HEK293 (cell line): ENCODE results near the gene NOVA2.

ENCODE experiments used
- FEZF1 ChIP-seq: fragments of 450-650 bp; formaldehyde crosslinking; IDR thresholded peaks from 2 replicates; pipeline ENCODE4 v1.5.1; 2016; ENCODE audit warnings: missing biosample characterization, missing genetic modification characterization
- GLIS2 ChIP-seq: fragments of 450-650 bp; formaldehyde crosslinking; IDR thresholded peaks from 2 replicates; pipeline ENCODE4 v1.5.1; 2016; ENCODE audit warnings: missing biosample characterization, missing genetic modification characterization
- KLF1 ChIP-seq: fragments of 450-650 bp; formaldehyde crosslinking; IDR thresholded peaks from 2 replicates; pipeline ENCODE4 v1.5.1; 2016; ENCODE audit warnings: missing biosample characterization, missing genetic modification characterization
- KLF7 ChIP-seq: fragments of 450-650 bp; formaldehyde crosslinking; IDR thresholded peaks from 2 replicates; pipeline ENCODE4 v1.5.1; 2016; ENCODE audit warnings: missing biosample characterization, missing genetic modification characterization, borderline replicate concordance
- MEIS1 ChIP-seq: sonication (generic); formaldehyde crosslinking; IDR thresholded peaks from 2 replicates; pipeline ENCODE4 v1.8.1; 2022; ENCODE audit warnings: missing genetic modification reagents, mild to moderate bottlenecking, borderline replicate concordance
- OVOL3 ChIP-seq: fragments of 450-650 bp; formaldehyde crosslinking; IDR thresholded peaks from 2 replicates; pipeline ENCODE4 v1.5.1; 2016; ENCODE audit warnings: missing biosample characterization, missing genetic modification characterization
- SP3 ChIP-seq: fragments of 450-650 bp; formaldehyde crosslinking; IDR thresholded peaks from 2 replicates; pipeline ENCODE4 v1.5.1; 2016; ENCODE audit warnings: missing biosample characterization, missing genetic modification characterization
- TCF7L2 ChIP-seq: IDR thresholded peaks from 2 replicates; pipeline ENCODE4 v1.6.1; 2011; ENCODE audit warnings: low read depth, mild to moderate bottlenecking, inconsistent platforms, low read length, moderate library complexity, borderline replicate concordance
- ZBTB8A ChIP-seq: fragments of 450-650 bp; formaldehyde crosslinking; IDR thresholded peaks from 2 replicates; pipeline ENCODE4 v1.5.1; 2016; ENCODE audit warnings: missing biosample characterization, missing genetic modification characterization
- ZFP37 ChIP-seq: fragments of 450-650 bp; formaldehyde crosslinking; IDR thresholded peaks from 2 replicates; pipeline ENCODE4 v1.5.1; 2016; ENCODE audit warnings: missing biosample characterization, missing genetic modification characterization
- ZNF114 ChIP-seq: fragments of 450-650 bp; formaldehyde crosslinking; IDR thresholded peaks from 2 replicates; pipeline ENCODE4 v1.5.0; 2017; ENCODE audit warnings: missing biosample characterization, missing genetic modification characterization
- ZNF23 ChIP-seq: fragments of 450-650 bp; formaldehyde crosslinking; IDR thresholded peaks from 2 replicates; pipeline ENCODE4 v1.5.1; 2016; ENCODE audit warnings: missing biosample characterization, missing genetic modification characterization, borderline replicate concordance
- ZNF274 ChIP-seq, 2 experiments: fragments of 200-500 bp in 1 of 2; fragments of 450-650 bp in 1 of 2; sonication (Bioruptor generic) in 1 of 2; formaldehyde crosslinking in 1 of 2; IDR thresholded peaks; 2 replicates each; pipeline versions ENCODE4 v1.5.1 to v1.6.1; 2014 to 2016; ENCODE audit warnings: borderline replicate concordance in 1 of 2, inconsistent platforms in 1 of 2, low read length in 1 of 2, missing biosample characterization in 1 of 2, missing genetic modification characterization in 1 of 2
- ZNF341 ChIP-seq: fragments of 450-650 bp; formaldehyde crosslinking; IDR thresholded peaks from 2 replicates; pipeline ENCODE4; 2016; ENCODE audit warnings: low read depth, missing biosample characterization, missing genetic modification characterization
- ZNF426 ChIP-seq: fragments of 450-650 bp; formaldehyde crosslinking; IDR thresholded peaks from 2 replicates; pipeline ENCODE4 v1.5.1; 2017; ENCODE audit warnings: missing biosample characterization, missing genetic modification characterization, mild to moderate bottlenecking, inconsistent platforms, moderate library complexity
- ZNF501 ChIP-seq: fragments of 450-650 bp; formaldehyde crosslinking; IDR thresholded peaks from 2 replicates; pipeline ENCODE4 v1.5.1; 2016; ENCODE audit warnings: missing biosample characterization, missing genetic modification characterization
- ZNF510 ChIP-seq: fragments of 450-650 bp; formaldehyde crosslinking; IDR thresholded peaks from 2 replicates; pipeline ENCODE4 v1.5.1; 2018; ENCODE audit warnings: mild to moderate bottlenecking, missing genetic modification characterization, missing biosample characterization; ENCODE audit not compliant: insufficient replicate concordance
- ZNF544 ChIP-seq: fragments of 450-650 bp; formaldehyde crosslinking; IDR thresholded peaks from 2 replicates; pipeline ENCODE4 v1.5.0; 2017; ENCODE audit warnings: missing biosample characterization, missing genetic modification characterization
- ZNF561 ChIP-seq: fragments of 450-650 bp; IDR thresholded peaks from 2 replicates; pipeline ENCODE4 v1.5.1; 2018; ENCODE audit warnings: missing biosample characterization, missing genetic modification characterization, borderline replicate concordance
- ZNF585B ChIP-seq: fragments of 450-650 bp; formaldehyde crosslinking; IDR thresholded peaks from 2 replicates; pipeline ENCODE4 v1.5.1; 2016; ENCODE audit warnings: missing biosample characterization, missing genetic modification characterization
- ZNF654 ChIP-seq: fragments of 450-650 bp; formaldehyde crosslinking; IDR thresholded peaks from 2 replicates; pipeline ENCODE4 v1.5.1; 2016; ENCODE audit warnings: low read depth, missing biosample characterization, missing genetic modification characterization
- ZNF76 ChIP-seq: fragments of 450-650 bp; formaldehyde crosslinking; IDR thresholded peaks from 2 replicates; pipeline ENCODE4; 2016; ENCODE audit warnings: low read depth, missing biosample characterization, missing genetic modification characterization, borderline replicate concordance
- ZNF792 ChIP-seq: fragments of 450-650 bp; formaldehyde crosslinking; IDR thresholded peaks from 2 replicates; pipeline ENCODE4 v1.5.1; 2016; ENCODE audit warnings: missing biosample characterization, missing genetic modification characterization
- ZNF830 ChIP-seq: fragments of 450-650 bp; IDR thresholded peaks from 2 replicates; pipeline ENCODE4 v1.5.0; 2018; ENCODE audit warnings: missing biosample characterization, missing genetic modification characterization, low read depth, mild to moderate bottlenecking, moderate library complexity
- ZXDB ChIP-seq: fragments of 450-650 bp; formaldehyde crosslinking; IDR thresholded peaks from 2 replicates; pipeline ENCODE4 v1.5.1; 2016; ENCODE audit warnings: missing biosample characterization, missing genetic modification characterization
- TF ChIP-seq, protein P1 (sequence below): sonication (generic); formaldehyde crosslinking; IDR thresholded peaks from 2 replicates; pipeline ENCODE4 v1.8.1; 2022; ENCODE audit warnings: mild to moderate bottlenecking, moderate library complexity, missing genetic modification reagents
- TF ChIP-seq, protein P2 (sequence below): fragments of 450-650 bp; formaldehyde crosslinking; IDR thresholded peaks from 2 replicates; pipeline ENCODE4 v1.5.1; 2016; ENCODE audit warnings: missing biosample characterization, missing genetic modification characterization
- TF ChIP-seq, protein P3 (sequence below): fragments of 450-650 bp; formaldehyde crosslinking; IDR thresholded peaks from 2 replicates; pipeline ENCODE4 v1.5.1; 2016; ENCODE audit warnings: missing biosample characterization, missing genetic modification characterization
- TF ChIP-seq, protein P4 (sequence below): fragments of 450-650 bp; formaldehyde crosslinking; IDR thresholded peaks from 2 replicates; pipeline ENCODE4 v1.5.1; 2017; ENCODE audit warnings: missing biosample characterization, missing genetic modification characterization

NOVA2 gene

DNA sequence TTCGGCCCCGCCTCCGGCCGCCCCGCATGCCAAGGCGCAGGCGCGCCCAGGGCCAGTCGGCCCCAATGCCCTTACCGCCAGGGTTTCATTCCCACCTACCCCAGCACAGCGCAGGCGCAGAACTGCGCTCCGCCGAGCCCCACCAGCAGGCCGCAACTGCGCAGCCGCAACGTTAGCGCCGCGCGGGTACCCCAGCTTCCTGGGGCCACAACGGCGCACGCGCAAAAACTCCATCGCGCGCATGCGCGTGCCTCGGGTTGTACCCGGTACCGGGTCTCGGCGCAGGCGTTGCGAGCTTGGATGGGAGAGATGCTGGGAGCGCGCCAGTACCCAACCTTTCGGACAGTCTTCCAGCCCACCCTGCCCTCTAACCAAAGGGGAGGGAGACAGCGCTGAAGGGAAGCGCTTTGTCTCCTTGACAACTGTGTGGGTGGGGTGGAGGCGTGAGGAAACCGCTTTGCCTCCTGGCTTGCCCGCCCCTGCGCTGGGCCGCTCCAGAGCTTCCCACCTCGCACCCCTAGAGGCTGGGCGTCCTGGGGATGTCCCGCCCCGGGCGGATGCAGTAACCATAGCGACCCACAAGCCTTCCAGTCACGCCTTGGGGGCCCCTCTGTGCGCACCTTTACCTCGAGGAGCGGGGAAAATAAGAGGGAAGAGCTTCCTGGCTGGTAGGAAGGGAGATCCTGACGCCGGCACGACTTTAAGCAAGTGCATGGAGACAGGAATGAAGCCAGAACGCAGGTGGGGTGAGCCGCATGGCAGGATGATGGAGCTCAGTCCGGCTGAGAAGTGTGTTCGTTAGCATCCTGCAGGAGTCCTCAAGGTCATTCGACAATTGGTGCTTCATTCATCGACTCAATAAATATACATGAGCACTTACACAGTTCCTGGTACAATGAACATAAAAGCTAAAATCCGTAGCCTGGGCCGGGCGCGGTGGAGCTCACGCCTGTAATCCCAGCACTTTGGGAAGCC lies 70.7 kb downstream of the NOVA2 start (continued):
- TF ChIP-seq ZNF426 (tag by site-specific recombination) (no peak), ZBTB8A (tag by site-specific recombination) (no peak), ZNF585B (tag by site-specific recombination) (no peak), ZNF544 (tag by site-specific recombination) (no peak), ZNF654 (tag by site-specific recombination) (no peak), FEZF1 (no peak), TCF7L2 (no peak), ZNF830 (tag by site-specific recombination) (no peak), ZNF114 (no peak), SP3 (tag by site-specific recombination) (peak; percentile 77), ZNF23 (tag by site-specific recombination) (no peak), ZNF792 (no peak), ZFP37 (peak; percentile 19; the same call in 1 of the 2 replicates), ZNF501 (tag by site-specific recombination) (peak; percentile 84), KLF1 (tag by site-specific recombination) (peak; percentile 74), ZNF76 (tag by site-specific recombination) (peak; percentile 61; the same call in 1 of the 2 replicates), GLIS2 (tag by site-specific recombination) (peak; percentile 81), OVOL3 (peak; percentile 30; the same call in 1 of the 2 replicates), ZNF274 (IDR thresholded peaks at IDR 0.05; ENCODE audit: low read length) (no peak), ZNF274 (tag by site-specific recombination; IDR thresholded peaks at IDR 0.05; ENCODE audit: borderline replicate concordance) (no peak), ZXDB (peak; percentile 79), ZNF561 (tag by site-specific recombination) (peak; percentile 22; the same call in 1 of the 2 replicates), ZNF341 (tag by site-specific recombination) (peak; percentile 90), KLF7 (tag by site-specific recombination) (no peak), MEIS1 (CRISPR knock-in tag) (no peak), ZNF510 (tag by site-specific recombination) (no peak)
- TF ChIP-seq, protein P1, sequence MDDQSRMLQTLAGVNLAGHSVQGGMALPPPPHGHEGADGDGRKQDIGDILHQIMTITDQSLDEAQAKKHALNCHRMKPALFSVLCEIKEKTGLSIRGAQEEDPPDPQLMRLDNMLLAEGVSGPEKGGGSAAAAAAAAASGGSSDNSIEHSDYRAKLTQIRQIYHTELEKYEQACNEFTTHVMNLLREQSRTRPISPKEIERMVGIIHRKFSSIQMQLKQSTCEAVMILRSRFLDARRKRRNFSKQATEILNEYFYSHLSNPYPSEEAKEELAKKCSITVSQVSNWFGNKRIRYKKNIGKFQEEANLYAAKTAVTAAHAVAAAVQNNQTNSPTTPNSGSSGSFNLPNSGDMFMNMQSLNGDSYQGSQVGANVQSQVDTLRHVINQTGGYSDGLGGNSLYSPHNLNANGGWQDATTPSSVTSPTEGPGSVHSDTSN (CRISPR knock-in tag), result no peak
- TF ChIP-seq, protein P2, sequence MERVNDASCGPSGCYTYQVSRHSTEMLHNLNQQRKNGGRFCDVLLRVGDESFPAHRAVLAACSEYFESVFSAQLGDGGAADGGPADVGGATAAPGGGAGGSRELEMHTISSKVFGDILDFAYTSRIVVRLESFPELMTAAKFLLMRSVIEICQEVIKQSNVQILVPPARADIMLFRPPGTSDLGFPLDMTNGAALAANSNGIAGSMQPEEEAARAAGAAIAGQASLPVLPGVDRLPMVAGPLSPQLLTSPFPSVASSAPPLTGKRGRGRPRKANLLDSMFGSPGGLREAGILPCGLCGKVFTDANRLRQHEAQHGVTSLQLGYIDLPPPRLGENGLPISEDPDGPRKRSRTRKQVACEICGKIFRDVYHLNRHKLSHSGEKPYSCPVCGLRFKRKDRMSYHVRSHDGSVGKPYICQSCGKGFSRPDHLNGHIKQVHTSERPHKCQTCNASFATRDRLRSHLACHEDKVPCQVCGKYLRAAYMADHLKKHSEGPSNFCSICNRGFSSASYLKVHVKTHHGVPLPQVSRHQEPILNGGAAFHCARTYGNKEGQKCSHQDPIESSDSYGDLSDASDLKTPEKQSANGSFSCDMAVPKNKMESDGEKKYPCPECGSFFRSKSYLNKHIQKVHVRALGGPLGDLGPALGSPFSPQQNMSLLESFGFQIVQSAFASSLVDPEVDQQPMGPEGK (tag by site-specific recombination), result peak; percentile 59; the same call in 1 of the 2 replicates
- TF ChIP-seq, protein P3, sequence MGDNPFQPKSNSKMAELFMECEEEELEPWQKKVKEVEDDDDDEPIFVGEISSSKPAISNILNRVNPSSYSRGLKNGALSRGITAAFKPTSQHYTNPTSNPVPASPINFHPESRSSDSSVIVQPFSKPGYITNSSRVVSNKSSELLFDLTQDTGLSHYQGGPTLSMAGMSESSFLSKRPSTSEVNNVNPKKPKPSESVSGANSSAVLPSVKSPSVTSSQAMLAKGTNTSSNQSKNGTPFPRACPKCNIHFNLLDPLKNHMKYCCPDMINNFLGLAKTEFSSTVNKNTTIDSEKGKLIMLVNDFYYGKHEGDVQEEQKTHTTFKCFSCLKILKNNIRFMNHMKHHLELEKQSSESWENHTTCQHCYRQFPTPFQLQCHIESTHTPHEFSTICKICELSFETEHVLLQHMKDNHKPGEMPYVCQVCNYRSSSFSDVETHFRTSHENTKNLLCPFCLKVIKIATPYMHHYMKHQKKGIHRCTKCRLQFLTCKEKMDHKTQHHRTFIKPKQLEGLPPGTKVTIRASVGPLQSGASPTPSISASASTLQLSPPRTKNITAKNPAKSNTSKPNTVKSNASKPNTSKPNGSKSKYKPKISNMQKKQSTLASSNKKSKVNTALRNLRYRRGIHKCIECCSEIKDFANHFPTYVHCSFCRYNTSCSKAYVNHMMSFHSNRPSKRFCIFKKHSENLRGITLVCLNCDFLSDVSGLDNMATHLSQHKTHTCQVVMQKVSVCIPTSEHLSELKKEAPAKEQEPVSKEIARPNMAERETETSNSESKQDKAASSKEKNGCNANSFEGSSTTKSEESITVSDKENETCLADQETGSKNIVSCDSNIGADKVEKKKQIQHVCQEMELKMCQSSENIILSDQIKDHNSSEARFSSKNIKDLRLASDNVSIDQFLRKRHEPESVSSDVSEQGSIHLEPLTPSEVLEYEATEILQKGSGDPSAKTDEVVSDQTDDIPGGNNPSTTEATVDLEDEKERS (tag by site-specific recombination), result 0 out of 2 replicates have a peak, but pooled peaks have one; percentile 14
- TF ChIP-seq, protein P4, sequence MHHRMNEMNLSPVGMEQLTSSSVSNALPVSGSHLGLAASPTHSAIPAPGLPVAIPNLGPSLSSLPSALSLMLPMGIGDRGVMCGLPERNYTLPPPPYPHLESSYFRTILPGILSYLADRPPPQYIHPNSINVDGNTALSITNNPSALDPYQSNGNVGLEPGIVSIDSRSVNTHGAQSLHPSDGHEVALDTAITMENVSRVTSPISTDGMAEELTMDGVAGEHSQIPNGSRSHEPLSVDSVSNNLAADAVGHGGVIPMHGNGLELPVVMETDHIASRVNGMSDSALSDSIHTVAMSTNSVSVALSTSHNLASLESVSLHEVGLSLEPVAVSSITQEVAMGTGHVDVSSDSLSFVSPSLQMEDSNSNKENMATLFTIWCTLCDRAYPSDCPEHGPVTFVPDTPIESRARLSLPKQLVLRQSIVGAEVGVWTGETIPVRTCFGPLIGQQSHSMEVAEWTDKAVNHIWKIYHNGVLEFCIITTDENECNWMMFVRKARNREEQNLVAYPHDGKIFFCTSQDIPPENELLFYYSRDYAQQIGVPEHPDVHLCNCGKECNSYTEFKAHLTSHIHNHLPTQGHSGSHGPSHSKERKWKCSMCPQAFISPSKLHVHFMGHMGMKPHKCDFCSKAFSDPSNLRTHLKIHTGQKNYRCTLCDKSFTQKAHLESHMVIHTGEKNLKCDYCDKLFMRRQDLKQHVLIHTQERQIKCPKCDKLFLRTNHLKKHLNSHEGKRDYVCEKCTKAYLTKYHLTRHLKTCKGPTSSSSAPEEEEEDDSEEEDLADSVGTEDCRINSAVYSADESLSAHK (tag by site-specific recombination), result no peak; the same call in 1 of the 2 replicates
